HG03521 (cell line): ENCODE measurements around the gene CKAP5.
"Not testable (repeated sequence)": the region's sequence is repeated elsewhere in the genome, so short reads cannot be mapped to it uniquely, and the experiment has no call there.

Source experiments
- ATAC-seq: cut with Tn5 transposase; IDR thresholded peaks from one replicate; pipeline ENCODE4 v1.9.1; 2021; ENCODE audit warnings: mild to moderate bottlenecking, moderate library complexity; ENCODE audit not compliant: unreplicated experiment

Gene CKAP5

GRCh38 chr11:46729110-46730027 lies 116.7 kb downstream of the CKAP5 start:
- ATAC-seq: no peak

DNA sequence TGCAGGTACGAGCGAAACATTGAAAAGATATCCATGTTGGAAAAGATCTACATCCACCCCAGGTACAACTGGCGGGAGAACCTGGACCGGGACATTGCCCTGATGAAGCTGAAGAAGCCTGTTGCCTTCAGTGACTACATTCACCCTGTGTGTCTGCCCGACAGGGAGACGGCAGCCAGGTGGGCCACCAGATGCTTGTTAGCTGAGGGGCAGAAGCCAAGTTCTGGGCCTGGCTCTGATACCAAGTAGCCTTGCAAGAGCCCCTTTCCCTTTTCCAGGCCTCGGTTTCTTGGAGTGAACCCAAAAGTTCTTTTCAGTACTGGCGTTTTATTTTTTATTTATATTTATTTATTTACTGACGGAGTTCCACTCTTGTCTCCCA lies 117.4 kb downstream of the CKAP5 start:
- no peak for ATAC-seq

DNA sequence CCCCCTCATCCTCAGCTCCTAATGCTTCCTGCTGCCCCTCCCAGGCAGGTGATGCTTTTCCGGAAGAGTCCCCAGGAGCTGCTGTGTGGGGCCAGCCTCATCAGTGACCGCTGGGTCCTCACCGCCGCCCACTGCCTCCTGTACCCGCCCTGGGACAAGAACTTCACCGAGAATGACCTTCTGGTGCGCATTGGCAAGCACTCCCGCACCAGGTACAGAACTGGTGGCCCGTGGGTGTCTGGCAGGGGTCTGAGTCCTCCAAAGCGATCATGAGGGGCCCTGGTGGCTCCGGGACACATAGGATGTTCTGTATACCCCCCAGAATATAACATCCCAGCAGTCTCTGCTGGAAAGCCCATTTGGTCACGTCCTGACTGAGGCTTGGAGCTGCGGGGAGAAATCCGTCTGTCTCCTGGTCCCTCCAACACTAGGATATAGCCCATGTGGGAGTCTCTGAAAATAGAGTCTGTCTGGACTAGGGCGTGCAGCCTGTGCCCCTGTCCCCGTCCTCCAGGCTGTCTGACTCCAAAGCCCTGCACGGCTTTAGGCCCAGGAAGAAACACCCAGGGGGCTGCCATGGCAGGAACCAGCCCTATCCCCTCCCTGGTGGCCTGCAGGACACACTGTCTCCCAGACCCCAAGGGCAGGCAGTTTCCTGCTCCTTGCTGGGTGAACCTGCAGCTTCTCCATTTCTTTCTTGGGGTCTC lies 118.0 kb downstream of the CKAP5 start:
- no peak for ATAC-seq

DNA sequence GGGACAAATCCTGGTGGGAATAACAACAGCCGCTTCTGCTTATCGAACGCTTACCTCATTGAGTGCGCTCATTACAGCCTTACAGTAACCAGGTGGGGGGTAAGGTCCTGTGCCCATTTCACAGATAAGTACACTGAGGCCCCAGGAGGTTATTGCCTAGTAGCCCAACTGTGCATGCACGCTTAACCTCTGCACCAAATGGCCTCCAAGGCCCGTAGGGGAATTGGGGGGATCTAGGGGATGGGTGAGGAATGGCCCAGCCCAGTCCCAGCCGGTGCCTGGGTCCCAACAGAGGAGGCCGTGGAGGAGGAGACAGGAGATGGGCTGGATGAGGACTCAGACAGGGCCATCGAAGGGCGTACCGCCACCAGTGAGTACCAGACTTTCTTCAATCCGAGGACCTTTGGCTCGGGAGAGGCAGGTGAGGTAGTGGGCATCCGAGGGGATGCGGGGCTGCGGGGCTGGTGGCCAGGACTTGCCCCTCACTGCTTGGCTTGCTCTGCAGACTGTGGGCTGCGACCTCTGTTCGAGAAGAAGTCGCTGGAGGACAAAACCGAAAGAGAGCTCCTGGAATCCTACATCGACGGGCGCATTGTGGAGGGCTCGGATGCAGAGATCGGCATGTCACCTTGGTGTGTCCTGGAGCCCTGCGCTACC lies 119.7 kb downstream of the CKAP5 start:
- no peak for ATAC-seq

DNA sequence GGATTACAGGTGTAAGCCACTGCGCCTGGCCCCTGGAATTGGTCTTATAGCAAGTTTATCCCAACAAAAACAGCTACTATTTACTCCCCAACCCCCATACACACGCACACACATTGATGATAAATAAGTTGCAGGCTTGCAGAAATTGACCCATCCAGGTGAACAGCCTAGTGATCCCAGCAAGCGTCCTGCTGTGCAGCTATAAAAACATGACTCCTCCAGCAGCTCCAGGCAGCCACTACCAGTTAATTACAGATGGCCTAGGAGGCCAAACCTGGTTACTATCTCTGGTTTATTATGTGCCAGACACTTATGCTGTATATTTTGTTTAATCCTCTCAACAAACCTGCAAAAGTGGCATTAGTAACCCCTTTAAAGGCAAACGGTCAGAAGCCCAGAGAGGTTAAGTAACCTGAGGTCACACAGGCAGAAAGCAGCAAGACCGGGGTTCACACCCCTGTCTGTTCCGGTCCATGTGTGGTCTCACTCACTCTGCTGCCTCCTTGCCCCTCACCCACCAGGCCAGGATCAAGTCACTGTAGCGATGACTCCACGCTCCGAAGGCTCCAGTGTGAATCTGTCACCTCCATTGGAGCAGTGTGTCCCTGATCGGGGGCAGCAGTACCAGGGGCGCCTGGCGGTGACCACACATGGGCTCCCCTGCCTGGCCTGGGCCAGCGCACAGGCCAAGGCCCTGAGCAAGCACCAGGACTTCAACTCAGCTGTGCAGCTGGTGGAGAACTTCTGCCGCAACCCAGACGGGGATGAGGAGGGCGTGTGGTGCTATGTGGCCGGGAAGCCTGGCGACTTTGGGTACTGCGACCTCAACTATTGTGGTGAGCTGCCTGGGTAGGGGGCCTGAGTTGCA lies 120.5 kb downstream of the CKAP5 start:
- ATAC-seq: no peak

DNA sequence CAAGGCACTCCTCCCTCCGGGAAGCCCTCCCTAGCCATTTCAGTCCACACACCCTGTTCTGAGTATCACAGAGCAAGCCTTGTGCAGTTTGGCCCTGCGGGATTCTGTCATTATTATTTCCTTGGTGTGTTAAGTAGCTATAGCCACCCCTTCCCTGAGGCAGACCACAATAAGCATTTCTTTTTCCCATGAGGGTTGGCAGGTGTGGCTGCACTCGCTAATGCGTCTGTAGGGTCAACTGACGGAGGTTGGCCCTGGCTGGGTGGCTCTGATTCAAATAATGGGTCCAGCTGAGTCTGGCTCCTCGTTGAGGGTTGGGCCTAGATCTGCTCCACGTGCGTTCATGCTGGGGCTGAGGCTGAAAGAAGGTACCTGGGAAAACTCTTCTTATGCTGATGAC lies 122.0 kb downstream of the CKAP5 start:
- ATAC-seq: no peak

- ATAC-seq: no peak
These were observed 122.8 kb downstream of the CKAP5 start for GRCh38 chr11:46723359-46723680.

DNA sequence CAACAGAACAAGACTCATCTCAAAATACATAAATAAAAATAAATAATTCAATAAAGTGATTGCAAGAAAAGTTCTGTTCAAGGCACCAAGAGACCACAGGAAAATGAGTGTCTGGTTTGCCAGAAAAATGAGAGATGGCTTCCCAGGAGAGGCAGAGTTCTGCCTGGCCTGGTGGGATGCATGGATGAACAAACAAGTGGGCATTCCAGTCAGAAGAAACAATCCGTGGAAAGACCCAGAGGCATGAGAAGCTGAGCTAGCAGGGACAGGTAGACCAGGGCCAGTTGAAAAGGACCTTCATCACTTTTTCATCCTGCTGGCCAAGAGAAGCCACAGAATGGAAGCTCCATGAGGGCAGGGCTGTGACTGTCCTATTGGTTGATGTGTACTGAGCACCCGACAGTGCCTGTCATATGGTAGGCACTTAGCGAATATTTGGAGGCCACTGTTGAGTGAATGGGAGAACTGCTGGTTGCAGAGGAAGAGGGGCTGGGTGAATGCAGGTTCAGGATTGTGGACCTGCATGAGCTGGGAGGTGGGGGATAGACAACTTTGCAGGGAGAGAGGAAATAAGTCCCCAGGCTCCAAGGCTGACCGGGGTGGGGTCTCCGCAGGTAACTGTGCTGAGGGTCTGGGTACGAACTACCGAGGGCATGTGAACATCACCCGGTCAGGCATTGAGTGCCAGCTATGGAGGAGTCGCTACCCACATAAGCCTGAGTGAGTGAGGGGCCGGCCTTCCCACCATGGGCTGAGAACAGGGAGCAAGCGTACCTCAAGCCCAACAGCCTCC lies 123.3 kb downstream of the CKAP5 start:
- no peak for ATAC-seq

- no peak for ATAC-seq
These were observed 124.8 kb downstream of the CKAP5 start for GRCh38 chr11:46721286-46721685.

DNA sequence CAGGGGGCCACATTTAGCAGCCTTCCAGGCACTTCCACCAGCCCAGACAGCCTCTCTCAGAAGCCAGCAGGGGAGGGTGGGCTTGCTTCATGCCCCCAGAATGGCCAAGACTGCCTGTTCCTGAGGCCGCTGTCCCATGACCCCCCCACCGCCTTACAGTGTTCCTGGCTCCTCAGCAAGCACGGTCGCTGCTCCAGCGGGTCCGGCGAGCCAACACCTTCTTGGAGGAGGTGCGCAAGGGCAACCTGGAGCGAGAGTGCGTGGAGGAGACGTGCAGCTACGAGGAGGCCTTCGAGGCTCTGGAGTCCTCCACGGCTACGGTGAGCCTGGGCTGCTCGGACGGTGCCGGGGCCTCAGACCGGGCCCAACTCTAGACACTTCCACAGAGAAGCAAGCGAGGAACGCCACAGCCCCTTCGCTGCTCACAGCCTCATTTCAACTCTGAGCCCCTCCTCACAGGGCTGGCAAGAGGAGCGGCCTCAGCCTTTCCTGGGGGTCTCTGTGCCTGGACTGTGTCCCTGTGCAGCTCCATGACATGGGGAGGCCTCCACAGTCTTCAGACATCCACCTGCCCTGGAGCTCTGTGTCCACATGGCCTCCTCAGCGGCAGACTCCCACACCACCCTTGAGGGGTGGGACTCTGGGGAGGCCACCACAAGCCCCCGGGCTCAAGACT lies 126.4 kb downstream of the CKAP5 start:
- ATAC-seq: no peak

DNA sequence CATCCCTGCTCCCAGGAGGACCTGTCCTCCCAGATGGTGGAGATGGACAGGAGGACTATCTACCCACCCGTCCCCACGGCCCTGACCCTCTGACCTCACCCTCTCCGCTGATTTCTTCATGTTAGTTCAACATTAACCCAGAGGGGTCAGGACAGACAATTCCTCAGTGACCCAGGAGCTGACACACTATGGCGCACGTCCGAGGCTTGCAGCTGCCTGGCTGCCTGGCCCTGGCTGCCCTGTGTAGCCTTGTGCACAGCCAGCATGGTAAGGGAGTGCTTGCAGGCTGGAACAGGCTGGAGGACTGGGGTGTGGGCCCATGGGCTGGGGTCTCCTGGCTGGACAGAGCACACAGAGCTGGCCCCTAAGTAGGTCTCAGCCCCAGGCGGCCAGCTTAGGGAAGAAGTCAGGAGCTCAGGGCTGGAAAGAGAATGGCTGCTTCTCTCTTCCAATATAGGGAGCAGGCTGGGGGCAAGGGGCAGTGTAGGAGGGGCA lies 127.0 kb downstream of the CKAP5 start, which contains the start of gene F2:
TSS of gene F2 (plus strand) at position 166 of the 495 bp plus-strand sequence. CDS start at position 189, 23 bp downstream.
- no peak for ATAC-seq

GRCh38 chr11:46718155-46719019 lies 127.7 kb downstream of the CKAP5 start:
- no peak for ATAC-seq

GRCh38 chr11:46717825-46718154 lies 128.3 kb downstream of the CKAP5 start:
- not testable (repeated sequence) for ATAC-seq

GRCh38 chr11:46712874-46713576 lies 133.1 kb downstream of the CKAP5 start:
- no peak for ATAC-seq

- ATAC-seq: no peak
These were observed 134.8 kb downstream of the CKAP5 start for GRCh38 chr11:46711303-46711702.

DNA sequence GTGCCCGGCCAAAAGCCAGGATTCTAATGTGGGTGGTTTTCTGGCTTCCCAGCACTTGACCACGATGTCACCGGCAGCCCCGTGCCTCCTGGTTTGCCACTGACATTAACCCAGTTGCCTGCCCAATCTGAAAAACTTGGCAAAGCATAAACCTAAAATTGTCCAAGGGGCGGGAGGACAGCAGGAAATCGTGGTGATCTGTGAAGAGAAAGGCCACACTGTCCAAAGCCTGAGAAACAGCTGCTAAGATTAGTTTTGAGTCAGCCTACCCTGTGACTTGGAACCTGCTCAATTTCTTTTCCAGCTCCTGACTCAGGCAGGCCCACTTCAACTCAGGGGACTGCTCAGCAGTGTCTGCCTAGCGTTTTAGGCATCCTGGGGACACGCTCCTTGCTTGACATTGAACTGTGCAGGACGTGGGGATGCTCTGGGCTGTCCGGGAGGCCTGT lies 135.2 kb downstream of the CKAP5 start:
- ATAC-seq: no peak

- not testable (repeated sequence) for ATAC-seq
These were observed 136.7 kb downstream of the CKAP5 start for GRCh38 chr11:46709351-46709750.

DNA sequence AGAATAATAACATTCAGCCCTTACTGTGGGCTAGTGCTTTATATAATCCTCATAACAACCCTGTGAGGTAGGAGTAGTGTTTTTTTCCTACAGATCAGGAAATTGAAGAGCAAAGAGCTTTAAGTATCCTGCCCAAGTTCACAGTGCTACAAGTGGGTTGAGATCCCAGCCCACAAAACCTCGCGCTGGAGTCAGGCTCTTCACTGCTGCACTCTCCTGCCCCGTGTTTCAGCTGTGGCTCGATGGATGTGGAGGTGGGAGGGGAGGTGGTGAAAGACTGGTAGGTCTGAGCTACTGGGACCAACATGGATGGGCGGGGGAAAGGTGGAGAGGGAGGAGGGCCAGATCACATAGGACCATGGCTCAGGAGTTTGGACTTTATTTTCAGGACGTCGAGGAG lies 139.2 kb downstream of the CKAP5 start:
- ATAC-seq: no peak
